HCT116 (cell line): Measurements from ENCODE around the gene FBXO11. TPM values are rescaled to one million over a fixed set of nuclear protein-coding genes. Genes with fewer than 3 reads are reported as not detected.

Experiments
- ATAC-seq: fragments of 200-7000 bp; cut with Tn5 transposase; 2 replicates; pipeline ENCODE4 v1.9.1; 2020; ENCODE audit warnings: mild to moderate bottlenecking, moderate library complexity
- BruUV-seq: library from RNA; stranded (reverse); fragments of 400-500 nt; replicated peaks from 2 replicates; lab custom pipeline; 2021; lab: Mats Ljungman, UMichigan
- CTCF ChIA-PET: fragments of 300-600 bp; sonication (Branson Sonifier 250); formaldehyde crosslinking; loops from one replicate; lab custom pipeline; 2021; ENCODE audit warnings: antibody characterized with exemption; lab: Charles Lee
- POLR2A ChIA-PET: fragments of 300-600, 350-600 bp; sonication (Branson Sonifier 250); formaldehyde crosslinking; loops from one replicate; lab custom pipeline; 2021; ENCODE audit warnings: antibody characterized with exemption; lab: Charles Lee
- RAD21 ChIA-PET, 2 experiments: fragments of 300-600 bp; sonication (Branson Sonifier 250); formaldehyde crosslinking; loops; one replicate each; lab custom pipeline; 2023; ENCODE audit warnings: low total read pairs in 2 of 2; ENCODE audit not compliant: uncharacterized antibody in 2 of 2, unreplicated experiment in 2 of 2, low non-redundant PET in 1 of 2; lab: Charles Lee
- DNase-seq: peaks from one replicate; pipeline ENCODE4 v3.0.0-alpha.2; 2010; ENCODE audit warnings: low read depth, low spot score
- H2AFZ ChIP-seq: fragments of 200-600 bp; shearing (Covaris generic), sonication (generic); 2 replicates; pipeline ENCODE4 v1.6.1; 2017; ENCODE audit warnings: low read depth, mixed run types, mixed read lengths, antibody characterized with exemption, low read length; ENCODE audit not compliant: poor library complexity, severe bottlenecking
- H3K27ac ChIP-seq: 2 replicates; pipeline ENCODE4 v1.5.1; 2012; ENCODE audit warnings: low read depth, low read length
- H3K27me3 ChIP-seq: fragments of 200-600 bp; sonication (generic); 2 replicates; pipeline ENCODE4 v1.6.1; 2016; ENCODE audit warnings: mixed run types, low read length, mixed read lengths; ENCODE audit not compliant: insufficient read depth
- H3K36me3 ChIP-seq, 2 experiments: fragments of 200-500 bp in 1 of 2; fragments of 200-600 bp in 1 of 2; sonication (Bioruptor generic) in 1 of 2; sonication (generic) in 1 of 2; 2 replicates each; pipeline versions ENCODE4 v1.5.1 to v1.6.1; 2014 to 2016; ENCODE audit warnings: low read length in 2 of 2, inconsistent platforms in 1 of 2, mixed read lengths in 1 of 2, mixed run types in 1 of 2; ENCODE audit not compliant: insufficient read depth in 2 of 2, control insufficient read depth in 1 of 2
- H3K4me1 ChIP-seq, 2 experiments: fragments of 200-600 bp in 1 of 2; sonication (generic) in 1 of 2; 2 replicates each; pipeline versions ENCODE4 v1.5.1 to v1.6.1; 2012 to 2017; ENCODE audit warnings: low read length in 2 of 2, inconsistent platforms in 1 of 2, mild to moderate bottlenecking in 1 of 2, mixed read lengths in 1 of 2, mixed run types in 1 of 2, moderate library complexity in 1 of 2; ENCODE audit not compliant: insufficient read depth in 2 of 2, control insufficient read depth in 1 of 2
- H3K4me2 ChIP-seq: fragments of 200-600 bp; sonication (generic); 2 replicates; pipeline ENCODE4 v1.6.1; 2017; ENCODE audit warnings: mixed run types, low read length, mixed read lengths
- H3K4me3 ChIP-seq, 2 experiments: fragments of 200-600 bp in 1 of 2; sonication (generic) in 1 of 2; replicated peaks in 1 of 2; 2 replicates each; pipeline ENCODE4 v1.5.1; 2011 to 2016; ENCODE audit warnings: low read length in 2 of 2, control low read depth in 1 of 2, low read depth in 1 of 2, mild to moderate bottlenecking in 1 of 2, mixed read lengths in 1 of 2, mixed run types in 1 of 2
- H3K79me2 ChIP-seq: fragments of 200-600 bp; sonication (generic); 2 replicates; pipeline ENCODE4 v1.6.1; 2017; ENCODE audit warnings: mild to moderate bottlenecking, mixed run types, low read length, moderate library complexity, mixed read lengths; ENCODE audit not compliant: insufficient read depth
- H3K9ac ChIP-seq: fragments of 200-600 bp; sonication (generic); 2 replicates; pipeline ENCODE4 v1.6.1; 2016; ENCODE audit warnings: low read length, mixed read lengths
- H3K9me2 ChIP-seq: fragments of 200-600 bp; sonication (generic), shearing (Covaris generic); 2 replicates; pipeline ENCODE4 v1.6.1; 2017; ENCODE audit warnings: mixed run types, mild to moderate bottlenecking, moderate library complexity; ENCODE audit not compliant: insufficient read depth
- H3K9me3 ChIP-seq, 2 experiments: fragments of 200-500 bp in 1 of 2; fragments of 200-600 bp in 1 of 2; sonication (Bioruptor generic) in 1 of 2; sonication (generic) in 1 of 2; 2 replicates each; pipeline ENCODE4 v1.6.1; 2014 to 2017; ENCODE audit warnings: low read length in 2 of 2, mixed read lengths in 2 of 2, inconsistent platforms in 1 of 2, low read depth in 1 of 2, mild to moderate bottlenecking in 1 of 2, mixed run types in 1 of 2, moderate library complexity in 1 of 2; ENCODE audit not compliant: control insufficient read depth in 1 of 2, insufficient read depth in 1 of 2
- H4K20me1 ChIP-seq: fragments of 200-600 bp; sonication (generic), shearing (Covaris generic); 2 replicates; pipeline ENCODE4 v1.6.1; 2017; ENCODE audit warnings: mixed run types, mild to moderate bottlenecking, moderate library complexity; ENCODE audit not compliant: insufficient read depth
- ATF3 ChIP-seq: IDR thresholded peaks from 2 replicates; pipeline ENCODE4 v1.6.1; 2012
- CBX3 ChIP-seq: IDR thresholded peaks from 2 replicates; pipeline ENCODE4 v1.6.1; 2012; ENCODE audit warnings: low read depth
- CEBPB ChIP-seq: IDR thresholded peaks from 2 replicates; pipeline ENCODE4 v1.6.1; 2012; ENCODE audit warnings: low read depth
- ELF1 ChIP-seq: IDR thresholded peaks from 2 replicates; pipeline ENCODE4 v1.6.1; 2012; ENCODE audit warnings: low read depth, borderline replicate concordance
- EZH2 ChIP-seq: fragments of 200-600 bp; sonication (generic); IDR thresholded peaks from 2 replicates; pipeline ENCODE4 v1.6.1; 2017; ENCODE audit warnings: antibody characterized with exemption, mixed run types
- EZH2phosphoT487 ChIP-seq: fragments of 200-600 bp; IDR thresholded peaks from 2 replicates; pipeline ENCODE4 v1.6.1; 2018; ENCODE audit warnings: antibody characterized with exemption, borderline replicate concordance
- FOSL1 ChIP-seq: IDR thresholded peaks from 2 replicates; pipeline ENCODE4 v1.6.1; 2012; ENCODE audit warnings: low read depth
- POLR2A ChIP-seq: IDR thresholded peaks from 2 replicates; pipeline ENCODE4 v1.7.0; 2011; ENCODE audit warnings: borderline replicate concordance; ENCODE audit not compliant: insufficient read depth, insufficient read length; ENCODE audit errors: extremely low read depth
- POLR2AphosphoS5 ChIP-seq: IDR thresholded peaks from 2 replicates; pipeline ENCODE4 v1.6.1; 2011; ENCODE audit warnings: mild to moderate bottlenecking, low read depth, low read length, moderate library complexity
- SP1 ChIP-seq: IDR thresholded peaks from 2 replicates; pipeline ENCODE4 v1.6.1; 2012; ENCODE audit warnings: low read depth
- TCF7L2 ChIP-seq: IDR thresholded peaks from 2 replicates; pipeline ENCODE4 v1.7.0; 2011; ENCODE audit warnings: borderline replicate concordance, inconsistent platforms; ENCODE audit not compliant: insufficient read depth, insufficient read length; ENCODE audit errors: extremely low read depth
- YY1 ChIP-seq: IDR thresholded peaks from 2 replicates; pipeline ENCODE4 v1.6.1; 2011; ENCODE audit warnings: low read length, low read depth, moderate library complexity, mild to moderate bottlenecking; ENCODE audit not compliant: insufficient replicate concordance; ENCODE audit errors: extremely low read depth
- ZFX ChIP-seq: fragments of 450-650 bp; IDR thresholded peaks from 2 replicates; pipeline ENCODE4 v1.6.1; 2017
- ZNF274 ChIP-seq: fragments of 200-500 bp; sonication (Bioruptor generic); IDR thresholded peaks from 2 replicates; pipeline ENCODE4 v1.6.1; 2014; ENCODE audit warnings: mild to moderate bottlenecking, low read depth, low read length, inconsistent platforms
- intact Hi-C: fragments of 100-400 bp; cut with micrococcal nuclease; formaldehyde crosslinking; loops from 2 replicates; pipeline ENCODE4 v1.10.0; 2022
- total RNA-seq: library from RNA; stranded (reverse); gene quantifications from one replicate; pipeline ENCODE4 v1.2.1, GENCODE V29; 2021; ENCODE audit not compliant: unreplicated experiment
- TF ChIP-seq, protein P1 (sequence below): IDR thresholded peaks from 2 replicates; pipeline ENCODE4 v1.6.1; 2011; ENCODE audit warnings: mild to moderate bottlenecking, low read length, moderate library complexity; ENCODE audit not compliant: insufficient replicate concordance; ENCODE audit errors: extremely low read depth
- TF ChIP-seq, protein P2 (sequence below): IDR thresholded peaks from 2 replicates; pipeline ENCODE4 v1.6.1; 2012; ENCODE audit warnings: low read depth
- TF ChIP-seq, protein P3 (sequence below): IDR thresholded peaks from 2 replicates; pipeline ENCODE4 v1.6.1; 2012
- TF ChIP-seq, protein P4 (sequence below), 3 experiments: fragments of 200-600 bp in 1 of 3; sonication (generic) in 1 of 3; IDR thresholded peaks in 2 of 3; conservative IDR thresholded peaks in 1 of 3; 2 replicates each; pipeline ENCODE4 v1.5.1; 2012 to 2017; ENCODE audit warnings: low read depth in 2 of 3, low read length in 2 of 3, antibody characterized with exemption in 1 of 3, borderline replicate concordance in 1 of 3, control low read depth in 1 of 3, mild to moderate bottlenecking in 1 of 3, mixed read lengths in 1 of 3, mixed run types in 1 of 3, moderate library complexity in 1 of 3; ENCODE audit not compliant: insufficient read depth in 1 of 3

FBXO11 gene
- total RNA-seq, 1 experiment from 2014 or later, result 60.2 TPM

DNA sequence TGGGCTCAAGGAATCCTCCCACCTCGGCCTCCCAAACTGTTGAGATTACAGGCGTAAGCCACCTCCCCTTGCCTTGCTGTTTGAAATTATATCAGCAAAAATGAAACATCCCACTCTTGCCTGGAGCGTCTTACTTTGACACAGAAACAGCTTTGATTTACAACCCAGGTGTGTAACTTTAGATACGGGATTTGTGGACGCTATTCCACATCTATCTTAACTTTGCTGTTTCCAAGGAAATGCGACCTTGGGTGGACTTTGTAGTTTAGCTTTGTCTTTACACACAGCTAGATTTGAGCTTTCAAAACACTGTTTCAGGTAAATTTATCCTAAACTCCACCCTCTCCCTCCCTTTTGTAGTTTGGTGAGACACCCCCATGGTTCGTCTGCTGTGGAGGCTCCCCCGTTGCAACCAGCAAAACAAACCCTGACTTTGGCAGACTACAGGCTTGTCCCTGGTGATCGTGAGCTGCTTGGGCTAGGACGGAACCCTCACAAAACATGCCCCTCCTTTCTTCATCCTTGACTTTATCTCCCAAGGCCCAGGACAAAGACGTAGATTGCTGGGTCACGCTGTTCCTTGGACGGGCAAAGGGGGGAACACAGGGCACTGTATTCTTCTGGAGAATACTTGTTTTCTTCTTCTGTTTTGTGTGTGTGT lies 128.9 kb downstream of the FBXO11 start:
- ChIA-PET RAD21 (no interaction called here), POLR2A (no interaction called here), CTCF (interaction anchor here (1.4 kb wide), 1 partner anchor 10 kb away, joined by 4 read pairs; no protein-coding TSS in a partner anchor)
- Histone ChIP-seq H3K9me3 (no peaks in the 10 kb centered on the region), H3K27me3 (no peaks in the 10 kb centered on the region), H3K79me2 (no peaks in the 10 kb centered on the region), H3K4me1 (peaks cover 4 to 6% of the 10 kb centered on the region in 2 experiments; a peak in 3 of 4 replicates), H4K20me1 (no peaks in the 10 kb centered on the region), H3K36me3 (no peaks in the 10 kb centered on the region), H3K4me3 (no peak overlapping the region), H3K9ac (no peak overlapping the region), H3K9me2 (no peaks in the 10 kb centered on the region), H2AFZ (no peak overlapping the region), H3K4me2 (no peak overlapping the region), H3K27ac (no peak overlapping the region)
- TF ChIP-seq, protein P1, sequence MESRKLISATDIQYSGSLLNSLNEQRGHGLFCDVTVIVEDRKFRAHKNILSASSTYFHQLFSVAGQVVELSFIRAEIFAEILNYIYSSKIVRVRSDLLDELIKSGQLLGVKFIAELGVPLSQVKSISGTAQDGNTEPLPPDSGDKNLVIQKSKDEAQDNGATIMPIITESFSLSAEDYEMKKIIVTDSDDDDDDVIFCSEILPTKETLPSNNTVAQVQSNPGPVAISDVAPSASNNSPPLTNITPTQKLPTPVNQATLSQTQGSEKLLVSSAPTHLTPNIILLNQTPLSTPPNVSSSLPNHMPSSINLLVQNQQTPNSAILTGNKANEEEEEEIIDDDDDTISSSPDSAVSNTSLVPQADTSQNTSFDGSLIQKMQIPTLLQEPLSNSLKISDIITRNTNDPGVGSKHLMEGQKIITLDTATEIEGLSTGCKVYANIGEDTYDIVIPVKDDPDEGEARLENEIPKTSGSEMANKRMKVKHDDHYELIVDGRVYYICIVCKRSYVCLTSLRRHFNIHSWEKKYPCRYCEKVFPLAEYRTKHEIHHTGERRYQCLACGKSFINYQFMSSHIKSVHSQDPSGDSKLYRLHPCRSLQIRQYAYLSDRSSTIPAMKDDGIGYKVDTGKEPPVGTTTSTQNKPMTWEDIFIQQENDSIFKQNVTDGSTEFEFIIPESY, result no peak
- TF ChIP-seq ZNF274, result no peak
- TF ChIP-seq POLR2AphosphoS5, result no peak
- TF ChIP-seq, protein P2, sequence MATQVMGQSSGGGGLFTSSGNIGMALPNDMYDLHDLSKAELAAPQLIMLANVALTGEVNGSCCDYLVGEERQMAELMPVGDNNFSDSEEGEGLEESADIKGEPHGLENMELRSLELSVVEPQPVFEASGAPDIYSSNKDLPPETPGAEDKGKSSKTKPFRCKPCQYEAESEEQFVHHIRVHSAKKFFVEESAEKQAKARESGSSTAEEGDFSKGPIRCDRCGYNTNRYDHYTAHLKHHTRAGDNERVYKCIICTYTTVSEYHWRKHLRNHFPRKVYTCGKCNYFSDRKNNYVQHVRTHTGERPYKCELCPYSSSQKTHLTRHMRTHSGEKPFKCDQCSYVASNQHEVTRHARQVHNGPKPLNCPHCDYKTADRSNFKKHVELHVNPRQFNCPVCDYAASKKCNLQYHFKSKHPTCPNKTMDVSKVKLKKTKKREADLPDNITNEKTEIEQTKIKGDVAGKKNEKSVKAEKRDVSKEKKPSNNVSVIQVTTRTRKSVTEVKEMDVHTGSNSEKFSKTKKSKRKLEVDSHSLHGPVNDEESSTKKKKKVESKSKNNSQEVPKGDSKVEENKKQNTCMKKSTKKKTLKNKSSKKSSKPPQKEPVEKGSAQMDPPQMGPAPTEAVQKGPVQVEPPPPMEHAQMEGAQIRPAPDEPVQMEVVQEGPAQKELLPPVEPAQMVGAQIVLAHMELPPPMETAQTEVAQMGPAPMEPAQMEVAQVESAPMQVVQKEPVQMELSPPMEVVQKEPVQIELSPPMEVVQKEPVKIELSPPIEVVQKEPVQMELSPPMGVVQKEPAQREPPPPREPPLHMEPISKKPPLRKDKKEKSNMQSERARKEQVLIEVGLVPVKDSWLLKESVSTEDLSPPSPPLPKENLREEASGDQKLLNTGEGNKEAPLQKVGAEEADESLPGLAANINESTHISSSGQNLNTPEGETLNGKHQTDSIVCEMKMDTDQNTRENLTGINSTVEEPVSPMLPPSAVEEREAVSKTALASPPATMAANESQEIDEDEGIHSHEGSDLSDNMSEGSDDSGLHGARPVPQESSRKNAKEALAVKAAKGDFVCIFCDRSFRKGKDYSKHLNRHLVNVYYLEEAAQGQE, result no peak
- TF ChIP-seq SP1, result no peak
- no peak for TF ChIP-seq FOSL1
- TF ChIP-seq, protein P3, sequence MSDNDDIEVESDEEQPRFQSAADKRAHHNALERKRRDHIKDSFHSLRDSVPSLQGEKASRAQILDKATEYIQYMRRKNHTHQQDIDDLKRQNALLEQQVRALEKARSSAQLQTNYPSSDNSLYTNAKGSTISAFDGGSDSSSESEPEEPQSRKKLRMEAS, result no peak
- TF ChIP-seq POLR2A, result no peak
- TF ChIP-seq ELF1, result no peak
- no peak for TF ChIP-seq CEBPB
- TF ChIP-seq TCF7L2, result no peak
- TF ChIP-seq, protein P4, sequence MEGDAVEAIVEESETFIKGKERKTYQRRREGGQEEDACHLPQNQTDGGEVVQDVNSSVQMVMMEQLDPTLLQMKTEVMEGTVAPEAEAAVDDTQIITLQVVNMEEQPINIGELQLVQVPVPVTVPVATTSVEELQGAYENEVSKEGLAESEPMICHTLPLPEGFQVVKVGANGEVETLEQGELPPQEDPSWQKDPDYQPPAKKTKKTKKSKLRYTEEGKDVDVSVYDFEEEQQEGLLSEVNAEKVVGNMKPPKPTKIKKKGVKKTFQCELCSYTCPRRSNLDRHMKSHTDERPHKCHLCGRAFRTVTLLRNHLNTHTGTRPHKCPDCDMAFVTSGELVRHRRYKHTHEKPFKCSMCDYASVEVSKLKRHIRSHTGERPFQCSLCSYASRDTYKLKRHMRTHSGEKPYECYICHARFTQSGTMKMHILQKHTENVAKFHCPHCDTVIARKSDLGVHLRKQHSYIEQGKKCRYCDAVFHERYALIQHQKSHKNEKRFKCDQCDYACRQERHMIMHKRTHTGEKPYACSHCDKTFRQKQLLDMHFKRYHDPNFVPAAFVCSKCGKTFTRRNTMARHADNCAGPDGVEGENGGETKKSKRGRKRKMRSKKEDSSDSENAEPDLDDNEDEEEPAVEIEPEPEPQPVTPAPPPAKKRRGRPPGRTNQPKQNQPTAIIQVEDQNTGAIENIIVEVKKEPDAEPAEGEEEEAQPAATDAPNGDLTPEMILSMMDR (IDR thresholded peaks at IDR 0.05 in 2 of 3, conservative IDR thresholded peaks at IDR 0.05 in 1 of 3; ENCODE audit: borderline replicate concordance in 1 of 3, insufficient read depth in 1 of 3, low read depth in 2 of 3, low read length in 2 of 3), result no peak
- no peak for TF ChIP-seq EZH2phosphoT487
- TF ChIP-seq CBX3, result no peak
- no peak for TF ChIP-seq ZFX
- no peak for TF ChIP-seq ATF3
- no peak for TF ChIP-seq YY1
- TF ChIP-seq EZH2, result no peak
- intact Hi-C loops, result no loop called here
- no TSS peak for BruUV-seq
- DNase-seq (no peak), ATAC-seq (no peak)
